Loucy (cell line): ENCODE results near the gene GPHN.

Source experiments
- H2AFZ ChIP-seq: fragments of 200-600 bp; sonication (generic); 2 replicates; pipeline ENCODE4 v1.6.0; 2016; ENCODE audit warnings: antibody characterized with exemption, mild to moderate bottlenecking, low read length, moderate library complexity
- H3F3A ChIP-seq: fragments of 200-600 bp; 2 replicates; pipeline ENCODE4 v1.6.0; 2016; ENCODE audit warnings: antibody characterized with exemption, low read depth, mild to moderate bottlenecking
- H3K27me3 ChIP-seq: fragments of 200-600 bp; sonication (generic); 2 replicates; pipeline ENCODE4 v1.6.1; 2014; ENCODE audit warnings: low read length, mild to moderate bottlenecking; ENCODE audit not compliant: insufficient read depth, poor library complexity, severe bottlenecking
- H3K36me3 ChIP-seq: fragments of 200-600 bp; sonication (generic); 2 replicates; pipeline ENCODE4 v1.6.1; 2016; ENCODE audit warnings: low read length; ENCODE audit not compliant: insufficient read depth
- H3K4me1 ChIP-seq: fragments of 200-600 bp; sonication (generic); 2 replicates; pipeline ENCODE4 v1.5.1; 2014; ENCODE audit warnings: low read length, mild to moderate bottlenecking; ENCODE audit not compliant: insufficient read depth, poor library complexity, severe bottlenecking
- H3K4me2 ChIP-seq: fragments of 200-600 bp; sonication (generic); 2 replicates; pipeline ENCODE4 v1.6.0; 2014; ENCODE audit warnings: antibody characterized with exemption, low read length, low read depth, mild to moderate bottlenecking; ENCODE audit not compliant: poor library complexity, severe bottlenecking
- H3K4me3 ChIP-seq: fragments of 200-600 bp; sonication (generic); 2 replicates; pipeline ENCODE4 v1.5.1; 2014; ENCODE audit warnings: low read length, mild to moderate bottlenecking, mixed read lengths; ENCODE audit not compliant: poor library complexity, severe bottlenecking
- H3K79me2 ChIP-seq: fragments of 200-600 bp; sonication (generic); 2 replicates; pipeline ENCODE4 v1.6.1; 2014; ENCODE audit warnings: low read length; ENCODE audit not compliant: insufficient read depth
- H3K9ac ChIP-seq: fragments of 200-600 bp; sonication (generic); 2 replicates; pipeline ENCODE4 v1.6.0; 2014; ENCODE audit warnings: mild to moderate bottlenecking, low read depth, low read length, moderate library complexity; ENCODE audit not compliant: poor library complexity, severe bottlenecking
- H3K9me2 ChIP-seq: fragments of 200-600 bp; sonication (generic); replicated peaks from 2 replicates; pipeline ENCODE4 v1.6.1; 2016; ENCODE audit warnings: low read depth, low read length, mixed read lengths
- H3K9me3 ChIP-seq: fragments of 200-600 bp; sonication (generic); 2 replicates; pipeline ENCODE4 v1.6.1; 2014; ENCODE audit warnings: mild to moderate bottlenecking, antibody characterized with exemption, low read length, low read depth; ENCODE audit not compliant: insufficient read depth
- H4K20me1 ChIP-seq: fragments of 200-600 bp; sonication (generic); 2 replicates; pipeline ENCODE4 v1.6.0; 2014; ENCODE audit warnings: antibody characterized with exemption, low read length, mild to moderate bottlenecking; ENCODE audit not compliant: insufficient read depth, poor library complexity, severe bottlenecking
- EZH2phosphoT487 ChIP-seq: fragments of 200-600 bp; IDR thresholded peaks from 2 replicates; pipeline ENCODE4 v1.6.1; 2018; ENCODE audit warnings: antibody characterized with exemption, mild to moderate bottlenecking, moderate library complexity, borderline replicate concordance
- TF ChIP-seq, protein P1 (sequence below): fragments of 200-600 bp; sonication (generic); conservative IDR thresholded peaks from 2 replicates; pipeline ENCODE4 v1.5.1; 2014; ENCODE audit warnings: mild to moderate bottlenecking, antibody characterized with exemption, low read length

GPHN gene

DNA sequence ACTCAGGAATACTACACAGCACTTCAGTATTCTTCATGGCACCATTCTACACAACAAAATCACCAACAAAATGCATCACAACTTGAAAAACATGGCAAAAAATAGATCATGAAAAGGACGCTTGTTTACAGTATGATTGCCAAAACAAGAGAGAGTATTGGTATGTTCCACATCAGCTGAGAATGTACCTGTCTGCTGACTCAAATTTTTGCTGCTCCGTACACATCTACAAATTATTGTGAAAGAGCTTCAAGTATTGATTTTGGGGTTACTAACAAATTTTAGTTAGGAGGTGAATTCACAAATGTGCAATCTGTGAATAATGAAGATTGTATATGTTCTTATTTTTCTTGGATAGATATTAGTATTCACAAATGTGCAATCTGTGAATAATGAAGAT lies 105.4 kb downstream of the GPHN start:
- Histone ChIP-seq H3K9me2 (no peaks in the 10 kb centered on the region), H3K4me1 (peaks cover 3% of the 10 kb centered on the region), H3F3A (no peaks in the 10 kb centered on the region), H3K27me3 (no peaks in the 10 kb centered on the region), H4K20me1 (no peaks in the 10 kb centered on the region), H3K4me3 (no peak overlapping the region), H3K9ac (no peak overlapping the region), H3K4me2 (no peak overlapping the region), H3K36me3 (no peaks in the 10 kb centered on the region), H3K9me3 (peaks cover 3% of the 10 kb centered on the region; the same call in 1 of the 2 replicates), H2AFZ (no peak overlapping the region), H3K79me2 (peaks cover 14% of the 10 kb centered on the region)
- no peak for TF ChIP-seq EZH2phosphoT487
- TF ChIP-seq, protein P1, sequence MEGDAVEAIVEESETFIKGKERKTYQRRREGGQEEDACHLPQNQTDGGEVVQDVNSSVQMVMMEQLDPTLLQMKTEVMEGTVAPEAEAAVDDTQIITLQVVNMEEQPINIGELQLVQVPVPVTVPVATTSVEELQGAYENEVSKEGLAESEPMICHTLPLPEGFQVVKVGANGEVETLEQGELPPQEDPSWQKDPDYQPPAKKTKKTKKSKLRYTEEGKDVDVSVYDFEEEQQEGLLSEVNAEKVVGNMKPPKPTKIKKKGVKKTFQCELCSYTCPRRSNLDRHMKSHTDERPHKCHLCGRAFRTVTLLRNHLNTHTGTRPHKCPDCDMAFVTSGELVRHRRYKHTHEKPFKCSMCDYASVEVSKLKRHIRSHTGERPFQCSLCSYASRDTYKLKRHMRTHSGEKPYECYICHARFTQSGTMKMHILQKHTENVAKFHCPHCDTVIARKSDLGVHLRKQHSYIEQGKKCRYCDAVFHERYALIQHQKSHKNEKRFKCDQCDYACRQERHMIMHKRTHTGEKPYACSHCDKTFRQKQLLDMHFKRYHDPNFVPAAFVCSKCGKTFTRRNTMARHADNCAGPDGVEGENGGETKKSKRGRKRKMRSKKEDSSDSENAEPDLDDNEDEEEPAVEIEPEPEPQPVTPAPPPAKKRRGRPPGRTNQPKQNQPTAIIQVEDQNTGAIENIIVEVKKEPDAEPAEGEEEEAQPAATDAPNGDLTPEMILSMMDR: no peak

DNA sequence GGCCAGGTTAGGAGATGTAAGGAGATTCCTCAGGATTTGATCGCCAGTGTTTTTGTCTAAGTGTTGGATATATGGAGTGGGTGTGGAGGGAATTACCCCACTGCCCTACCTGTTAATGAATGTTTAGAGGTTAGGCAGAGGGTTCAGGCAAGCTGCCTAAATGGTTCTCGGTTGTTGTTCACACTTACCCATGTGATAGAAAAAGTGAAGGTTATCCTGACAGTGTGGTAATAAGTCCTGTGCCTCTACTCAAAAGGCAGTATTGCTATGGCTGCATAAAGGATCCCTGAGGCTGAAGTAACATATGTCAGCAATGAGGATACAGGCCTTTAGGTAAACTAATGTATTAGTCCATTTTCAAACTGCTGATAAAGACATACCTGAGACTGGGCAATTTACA lies 112.0 kb downstream of the GPHN start:
- TF ChIP-seq EZH2phosphoT487: no peak
- TF ChIP-seq, protein P1: no peak
- no peaks in the 10 kb centered on the region for H3F3A ChIP-seq

DNA sequence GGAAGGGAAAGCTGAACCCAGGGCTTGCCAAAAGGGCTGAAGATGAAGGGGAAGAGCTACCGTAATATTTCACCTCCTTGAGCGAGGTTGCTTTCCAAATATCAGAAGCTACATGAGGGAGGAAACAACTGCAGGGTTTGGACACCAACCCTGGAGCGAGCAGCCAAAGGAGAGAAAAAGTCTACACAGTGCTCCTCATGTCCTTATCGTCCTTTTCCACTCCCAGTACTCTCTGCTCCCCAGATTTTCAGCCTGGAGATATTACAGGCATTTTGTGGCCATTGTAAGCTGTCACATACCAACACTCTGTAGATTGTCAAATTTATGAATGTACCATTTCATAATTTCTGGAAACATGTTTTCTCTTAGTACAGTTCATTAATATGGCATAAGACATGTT lies 115.9 kb downstream of the GPHN start:
- H3F3A ChIP-seq: no peaks in the 10 kb centered on the region
- no peaks in the 10 kb centered on the region for H3K27me3 ChIP-seq
- H3K4me1 ChIP-seq: no peaks in the 10 kb centered on the region
- no peaks in the 10 kb centered on the region for H3K36me3 ChIP-seq
- no peak overlapping the region for H3K4me3 ChIP-seq
- TF ChIP-seq, protein P1: no peak
- TF ChIP-seq EZH2phosphoT487: no peak
- no peaks in the 10 kb centered on the region for H3K9me2 ChIP-seq
- H2AFZ ChIP-seq: no peak overlapping the region
- no peaks in the 10 kb centered on the region; the same call in none of the 2 replicates for H3K79me2 ChIP-seq
- H3K4me2 ChIP-seq: no peak overlapping the region
- no peaks in the 10 kb centered on the region for H4K20me1 ChIP-seq
- H3K9me3 ChIP-seq: peaks cover 3% of the 10 kb centered on the region; the same call in 1 of the 2 replicates
- no peak overlapping the region for H3K9ac ChIP-seq

More for the DNA sequence above, 112.0 kb downstream of the GPHN start:
- no peak overlapping the region for H3K9ac ChIP-seq
- no peaks in the 10 kb centered on the region for H3K9me2 ChIP-seq
- no peaks in the 10 kb centered on the region for H3K27me3 ChIP-seq
- no peaks in the 10 kb centered on the region for H3K4me1 ChIP-seq
- no peak overlapping the region for H2AFZ ChIP-seq
- peaks cover 5% of the 10 kb centered on the region; the same call in 1 of the 2 replicates for H3K79me2 ChIP-seq
- no peaks in the 10 kb centered on the region for H3K36me3 ChIP-seq
- H3K9me3 ChIP-seq: peaks cover 6% of the 10 kb centered on the region; the same call in 1 of the 2 replicates
- H3K4me2 ChIP-seq: no peak overlapping the region
- no peaks in the 10 kb centered on the region for H4K20me1 ChIP-seq
- H3K4me3 ChIP-seq: no peak overlapping the region
